HepG2 (cell line): Measurements from ENCODE around the gene C19orf18. TPM values are rescaled to one million over a fixed set of nuclear protein-coding genes. Genes with fewer than 3 reads are reported as not detected.

Experiments
- BRCA1 ChIP-seq: sonication (generic); formaldehyde crosslinking; IDR thresholded peaks from 2 replicates; pipeline ENCODE4 v1.4.0; 2020; ENCODE audit warnings: missing genetic modification reagents
- CHCHD3 ChIP-seq: sonication (generic); formaldehyde crosslinking; IDR thresholded peaks from 2 replicates; pipeline ENCODE4 v1.8.0; 2022; ENCODE audit warnings: mild to moderate bottlenecking, missing genetic modification reagents, moderate library complexity
- HOXA7 ChIP-seq: sonication (generic); formaldehyde crosslinking; IDR thresholded peaks from 2 replicates; pipeline ENCODE4 v1.8.1; 2022; ENCODE audit warnings: mild to moderate bottlenecking, missing genetic modification reagents, moderate library complexity
- NR1H2 ChIP-seq: sonication (generic); formaldehyde crosslinking; IDR thresholded peaks from 2 replicates; pipeline ENCODE4 v1.8.1; 2022; ENCODE audit warnings: low read depth, missing genetic modification reagents, borderline replicate concordance
- REPIN1 ChIP-seq: sonication (generic); formaldehyde crosslinking; IDR thresholded peaks from 2 replicates; pipeline ENCODE4 v1.8.0; 2022; ENCODE audit warnings: missing genetic modification reagents, low read depth, mild to moderate bottlenecking, borderline replicate concordance
- TAF1 ChIP-seq: sonication (generic); formaldehyde crosslinking; IDR thresholded peaks from 2 replicates; pipeline ENCODE4 v1.4.0; 2020; ENCODE audit warnings: missing genetic modification reagents
- ZNF282 ChIP-seq: fragments of 450-650 bp; IDR thresholded peaks from 2 replicates; pipeline ENCODE4 v1.6.1; 2018; ENCODE audit not compliant: partially characterized antibody
- ZNF430 ChIP-seq: sonication (generic); formaldehyde crosslinking; IDR thresholded peaks from 2 replicates; pipeline ENCODE4 v1.9.0; 2021; ENCODE audit warnings: mild to moderate bottlenecking, missing genetic modification reagents
- ZNF446 ChIP-seq: sonication (generic); formaldehyde crosslinking; IDR thresholded peaks from 2 replicates; pipeline ENCODE4 v1.5.0; 2020; ENCODE audit warnings: mild to moderate bottlenecking, missing genetic modification reagents
- polyA plus RNA-seq, 8 experiments: library from polyadenylated mRNA; depleted of rRNA in 3 of 8; stranded (reverse) in 7 of 8; unstranded in 1 of 8; fragments of >200 nt; fragmentation: Illumina TruSeq in 4 of 8; extraction: Trizol in 4 of 8; gene quantifications; 2 replicates each; pipeline versions ENCODE4 v1.2.1 to v1.2.3, GENCODE V29; 2011 to 2016; ENCODE audit warnings: low read depth in 4 of 8, missing spikeins in 1 of 8, mixed read lengths in 1 of 8; ENCODE audit not compliant: insufficient read depth in 1 of 8
- total RNA-seq, 5 experiments: library from RNA; depleted of rRNA; stranded (reverse); fragments of >200 nt; fragmentation: Illumina TruSeq; extraction: Trizol; gene quantifications; 2 replicates each; pipeline ENCODE4 v1.2.3, GENCODE V29; 2016; ENCODE audit warnings: low read depth in 1 of 5
- TF ChIP-seq, protein P1 (sequence below): sonication (generic); formaldehyde crosslinking; IDR thresholded peaks from 2 replicates; pipeline ENCODE4 v1.5.0; 2020; ENCODE audit warnings: mild to moderate bottlenecking, missing genetic modification reagents
- TF ChIP-seq, protein P2 (sequence below), 2 experiments: IDR thresholded peaks; 2 replicates each; pipeline ENCODE4 v1.6.1; 2011 to 2012; ENCODE audit warnings: low read length in 2 of 2, borderline replicate concordance in 1 of 2, low read depth in 1 of 2, mild to moderate bottlenecking in 1 of 2, moderate library complexity in 1 of 2
- TF ChIP-seq, protein P3 (sequence below): IDR thresholded peaks from 2 replicates; pipeline ENCODE4 v1.6.1; 2012; ENCODE audit warnings: low read length, improper control_type of control experiment
- TF ChIP-seq, protein P4 (sequence below): sonication (generic); formaldehyde crosslinking; IDR thresholded peaks from 2 replicates; pipeline ENCODE4 v1.9.0; 2022; ENCODE audit warnings: missing genetic modification reagents, mild to moderate bottlenecking, borderline replicate concordance
- TF ChIP-seq, protein P5 (sequence below): sonication (generic); formaldehyde crosslinking; IDR thresholded peaks from 2 replicates; pipeline ENCODE4 v1.4.0; 2020; ENCODE audit warnings: missing genetic modification reagents, low read depth, mild to moderate bottlenecking, borderline replicate concordance

C19orf18 gene
- total and polyA plus RNA-seq, 2 of the 13 experiments (the other 11 are each of a cell fraction or from before 2014, with no cell fraction given): 0.38 to 0.55 TPM

DNA sequence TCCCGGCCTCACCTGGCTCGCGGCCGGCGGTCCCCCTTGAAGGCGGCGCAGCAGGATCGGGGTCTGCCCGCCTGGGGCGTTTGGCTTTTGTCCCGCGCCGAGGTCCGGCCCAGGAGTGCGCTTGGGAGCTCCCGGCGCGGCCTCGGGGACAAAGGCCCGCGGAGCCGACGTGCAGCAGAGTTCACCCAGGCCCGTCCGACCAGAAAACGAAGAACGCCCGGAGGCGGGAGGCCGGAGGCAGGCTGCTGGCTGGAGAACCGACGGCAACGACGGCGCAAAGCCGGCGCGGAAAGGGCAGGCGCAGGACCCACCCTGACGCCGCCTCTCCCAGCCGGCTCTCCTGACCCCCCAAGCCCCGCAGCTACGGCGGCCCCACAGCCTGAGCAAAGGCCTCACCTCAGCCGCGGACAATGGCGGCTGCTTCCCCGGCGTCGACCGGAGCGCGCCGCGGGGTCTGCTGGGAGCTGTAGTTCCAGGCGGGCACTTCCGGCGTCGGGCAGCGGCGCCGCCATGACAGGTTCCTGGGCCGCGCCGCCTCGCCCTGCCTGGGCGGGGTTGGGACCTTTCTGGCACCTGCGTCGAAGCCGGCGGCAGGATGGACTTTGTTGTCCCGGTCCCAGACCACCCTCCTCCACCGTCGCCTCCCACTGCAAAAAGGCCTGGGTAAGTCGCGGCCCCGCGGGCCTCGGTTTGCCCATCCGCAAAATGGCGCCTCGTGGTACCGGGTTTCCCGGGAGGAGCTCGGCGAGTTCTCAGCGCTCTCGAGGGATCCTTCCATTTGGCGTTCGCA, 28.2 kb upstream of the C19orf18 start, which contains the start of gene ZNF606 (continued):
- TF ChIP-seq ZNF446 (peak; percentile 82; the same call in 1 of the 2 replicates), NR1H2 (CRISPR knock-in tag) (0 out of 2 replicates have a peak, but pooled peaks have one; percentile 51), ZNF430 (CRISPR knock-in tag) (peak; percentile 93), BRCA1 (CRISPR knock-in tag) (peak; percentile 84; the same call in 1 of the 2 replicates), TAF1 (CRISPR knock-in tag) (peak; percentile 77), CHCHD3 (CRISPR knock-in tag) (0 out of 2 replicates have a peak, but pooled peaks have one; percentile 18), ZNF282 (no peak), HOXA7 (no peak), REPIN1 (CRISPR knock-in tag) (peak; percentile 22; the same call in 1 of the 2 replicates)
- TF ChIP-seq, protein P1, sequence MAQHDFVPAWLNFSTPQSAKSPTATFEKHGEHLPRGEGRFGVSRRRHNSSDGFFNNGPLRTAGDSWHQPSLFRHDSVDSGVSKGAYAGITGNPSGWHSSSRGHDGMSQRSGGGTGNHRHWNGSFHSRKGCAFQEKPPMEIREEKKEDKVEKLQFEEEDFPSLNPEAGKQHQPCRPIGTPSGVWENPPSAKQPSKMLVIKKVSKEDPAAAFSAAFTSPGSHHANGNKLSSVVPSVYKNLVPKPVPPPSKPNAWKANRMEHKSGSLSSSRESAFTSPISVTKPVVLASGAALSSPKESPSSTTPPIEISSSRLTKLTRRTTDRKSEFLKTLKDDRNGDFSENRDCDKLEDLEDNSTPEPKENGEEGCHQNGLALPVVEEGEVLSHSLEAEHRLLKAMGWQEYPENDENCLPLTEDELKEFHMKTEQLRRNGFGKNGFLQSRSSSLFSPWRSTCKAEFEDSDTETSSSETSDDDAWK (CRISPR knock-in tag): no peak
- TF ChIP-seq, protein P2, sequence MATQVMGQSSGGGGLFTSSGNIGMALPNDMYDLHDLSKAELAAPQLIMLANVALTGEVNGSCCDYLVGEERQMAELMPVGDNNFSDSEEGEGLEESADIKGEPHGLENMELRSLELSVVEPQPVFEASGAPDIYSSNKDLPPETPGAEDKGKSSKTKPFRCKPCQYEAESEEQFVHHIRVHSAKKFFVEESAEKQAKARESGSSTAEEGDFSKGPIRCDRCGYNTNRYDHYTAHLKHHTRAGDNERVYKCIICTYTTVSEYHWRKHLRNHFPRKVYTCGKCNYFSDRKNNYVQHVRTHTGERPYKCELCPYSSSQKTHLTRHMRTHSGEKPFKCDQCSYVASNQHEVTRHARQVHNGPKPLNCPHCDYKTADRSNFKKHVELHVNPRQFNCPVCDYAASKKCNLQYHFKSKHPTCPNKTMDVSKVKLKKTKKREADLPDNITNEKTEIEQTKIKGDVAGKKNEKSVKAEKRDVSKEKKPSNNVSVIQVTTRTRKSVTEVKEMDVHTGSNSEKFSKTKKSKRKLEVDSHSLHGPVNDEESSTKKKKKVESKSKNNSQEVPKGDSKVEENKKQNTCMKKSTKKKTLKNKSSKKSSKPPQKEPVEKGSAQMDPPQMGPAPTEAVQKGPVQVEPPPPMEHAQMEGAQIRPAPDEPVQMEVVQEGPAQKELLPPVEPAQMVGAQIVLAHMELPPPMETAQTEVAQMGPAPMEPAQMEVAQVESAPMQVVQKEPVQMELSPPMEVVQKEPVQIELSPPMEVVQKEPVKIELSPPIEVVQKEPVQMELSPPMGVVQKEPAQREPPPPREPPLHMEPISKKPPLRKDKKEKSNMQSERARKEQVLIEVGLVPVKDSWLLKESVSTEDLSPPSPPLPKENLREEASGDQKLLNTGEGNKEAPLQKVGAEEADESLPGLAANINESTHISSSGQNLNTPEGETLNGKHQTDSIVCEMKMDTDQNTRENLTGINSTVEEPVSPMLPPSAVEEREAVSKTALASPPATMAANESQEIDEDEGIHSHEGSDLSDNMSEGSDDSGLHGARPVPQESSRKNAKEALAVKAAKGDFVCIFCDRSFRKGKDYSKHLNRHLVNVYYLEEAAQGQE (IDR thresholded peaks at IDR 0.05; ENCODE audit: borderline replicate concordance in 1 of 2, low read depth in 1 of 2, low read length in 2 of 2): 0 out of 4 replicates have a peak, but pooled peaks of 1 of the 2 experiments have one; percentile 10
- TF ChIP-seq, protein P3, sequence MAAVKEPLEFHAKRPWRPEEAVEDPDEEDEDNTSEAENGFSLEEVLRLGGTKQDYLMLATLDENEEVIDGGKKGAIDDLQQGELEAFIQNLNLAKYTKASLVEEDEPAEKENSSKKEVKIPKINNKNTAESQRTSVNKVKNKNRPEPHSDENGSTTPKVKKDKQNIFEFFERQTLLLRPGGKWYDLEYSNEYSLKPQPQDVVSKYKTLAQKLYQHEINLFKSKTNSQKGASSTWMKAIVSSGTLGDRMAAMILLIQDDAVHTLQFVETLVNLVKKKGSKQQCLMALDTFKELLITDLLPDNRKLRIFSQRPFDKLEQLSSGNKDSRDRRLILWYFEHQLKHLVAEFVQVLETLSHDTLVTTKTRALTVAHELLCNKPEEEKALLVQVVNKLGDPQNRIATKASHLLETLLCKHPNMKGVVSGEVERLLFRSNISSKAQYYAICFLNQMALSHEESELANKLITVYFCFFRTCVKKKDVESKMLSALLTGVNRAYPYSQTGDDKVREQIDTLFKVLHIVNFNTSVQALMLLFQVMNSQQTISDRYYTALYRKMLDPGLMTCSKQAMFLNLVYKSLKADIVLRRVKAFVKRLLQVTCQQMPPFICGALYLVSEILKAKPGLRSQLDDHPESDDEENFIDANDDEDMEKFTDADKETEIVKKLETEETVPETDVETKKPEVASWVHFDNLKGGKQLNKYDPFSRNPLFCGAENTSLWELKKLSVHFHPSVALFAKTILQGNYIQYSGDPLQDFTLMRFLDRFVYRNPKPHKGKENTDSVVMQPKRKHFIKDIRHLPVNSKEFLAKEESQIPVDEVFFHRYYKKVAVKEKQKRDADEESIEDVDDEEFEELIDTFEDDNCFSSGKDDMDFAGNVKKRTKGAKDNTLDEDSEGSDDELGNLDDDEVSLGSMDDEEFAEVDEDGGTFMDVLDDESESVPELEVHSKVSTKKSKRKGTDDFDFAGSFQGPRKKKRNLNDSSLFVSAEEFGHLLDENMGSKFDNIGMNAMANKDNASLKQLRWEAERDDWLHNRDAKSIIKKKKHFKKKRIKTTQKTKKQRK: no peak
- TF ChIP-seq, protein P4, sequence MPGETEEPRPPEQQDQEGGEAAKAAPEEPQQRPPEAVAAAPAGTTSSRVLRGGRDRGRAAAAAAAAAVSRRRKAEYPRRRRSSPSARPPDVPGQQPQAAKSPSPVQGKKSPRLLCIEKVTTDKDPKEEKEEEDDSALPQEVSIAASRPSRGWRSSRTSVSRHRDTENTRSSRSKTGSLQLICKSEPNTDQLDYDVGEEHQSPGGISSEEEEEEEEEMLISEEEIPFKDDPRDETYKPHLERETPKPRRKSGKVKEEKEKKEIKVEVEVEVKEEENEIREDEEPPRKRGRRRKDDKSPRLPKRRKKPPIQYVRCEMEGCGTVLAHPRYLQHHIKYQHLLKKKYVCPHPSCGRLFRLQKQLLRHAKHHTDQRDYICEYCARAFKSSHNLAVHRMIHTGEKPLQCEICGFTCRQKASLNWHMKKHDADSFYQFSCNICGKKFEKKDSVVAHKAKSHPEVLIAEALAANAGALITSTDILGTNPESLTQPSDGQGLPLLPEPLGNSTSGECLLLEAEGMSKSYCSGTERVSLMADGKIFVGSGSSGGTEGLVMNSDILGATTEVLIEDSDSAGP (CRISPR knock-in tag): peak; percentile 94
- TF ChIP-seq, protein P5, sequence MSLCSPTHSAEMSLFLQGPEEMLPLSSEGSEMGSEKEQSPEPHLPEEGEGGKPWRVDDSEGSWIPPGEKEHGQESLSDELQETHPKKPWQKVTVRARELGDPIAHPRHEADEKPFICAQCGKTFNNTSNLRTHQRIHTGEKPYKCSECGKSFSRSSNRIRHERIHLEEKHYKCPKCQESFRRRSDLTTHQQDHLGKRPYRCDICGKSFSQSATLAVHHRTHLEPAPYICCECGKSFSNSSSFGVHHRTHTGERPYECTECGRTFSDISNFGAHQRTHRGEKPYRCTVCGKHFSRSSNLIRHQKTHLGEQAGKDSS: no peak
